Measurements from ENCODE around the gene GPX7. TPM values are rescaled to one million over a fixed set of nuclear protein-coding genes. Genes with fewer than 3 reads are reported as not detected.

GPX7 gene
- total RNA-seq, 1 donor from 2014 or later: 96.0 TPM

- Histone ChIP-seq H3K27ac (ENCODE audit: low read depth, low read length) (no peak overlapping the region), H3K4me1 (ENCODE audit: control insufficient read depth in 3 of 3, insufficient read depth in 3 of 3, low read length in 3 of 3) (peaks cover 0 to 16% (median 12%) of the 10 kb centered on the region in 3 donors), H3K9ac (ENCODE audit: low read depth in 1 of 3, low read length in 3 of 3) (no peak overlapping the region), H3K27me3 (ENCODE audit: control insufficient read depth in 3 of 3, insufficient read depth in 3 of 3, low read length in 3 of 3) (peaks cover 7 to 23% (median 15%) of the 10 kb centered on the region in 3 donors), H3K36me3 (ENCODE audit: control insufficient read depth in 3 of 3, insufficient read depth in 3 of 3, low read length in 3 of 3) (no peaks in the 10 kb centered on the region), H3K9me3 (ENCODE audit: control insufficient read depth in 3 of 3, low read length in 3 of 3) (no peaks in the 10 kb centered on the region), H3K4me3 (ENCODE audit: low read length in 3 of 3) (no peak overlapping the region)
Measured at GRCh38 chr1:52635321-52636089, 33.3 kb downstream of the GPX7 start.

- Histone ChIP-seq H3K9me3 (ENCODE audit: control insufficient read depth in 3 of 3, low read length in 3 of 3) (no peaks in the 10 kb centered on the region), H3K4me3 (ENCODE audit: low read length in 3 of 3) (no peak overlapping the region), H3K4me1 (ENCODE audit: control insufficient read depth in 3 of 3, insufficient read depth in 3 of 3, low read length in 3 of 3) (peaks cover 0 to 16% (median 10%) of the 10 kb centered on the region in 3 donors), H3K27ac (ENCODE audit: low read depth, low read length) (no peak overlapping the region), H3K9ac (ENCODE audit: low read depth in 1 of 3, low read length in 3 of 3) (no peak overlapping the region), H3K36me3 (ENCODE audit: control insufficient read depth in 3 of 3, insufficient read depth in 3 of 3, low read length in 3 of 3) (no peaks in the 10 kb centered on the region), H3K27me3 (ENCODE audit: control insufficient read depth in 3 of 3, insufficient read depth in 3 of 3, low read length in 3 of 3) (peaks cover 5 to 20% (median 15%) of the 10 kb centered on the region in 3 donors)
Measured at GRCh38 chr1:52636721-52637695, 34.8 kb downstream of the GPX7 start.

- Histone ChIP-seq H3K27ac (ENCODE audit: low read depth, low read length) (no peak overlapping the region), H3K27me3 (ENCODE audit: control insufficient read depth in 3 of 3, insufficient read depth in 3 of 3, low read length in 3 of 3) (peaks cover 0 to 11% (median 9%) of the 10 kb centered on the region in 3 donors), H3K4me1 (ENCODE audit: control insufficient read depth in 3 of 3, insufficient read depth in 3 of 3, low read length in 3 of 3) (peaks cover 0 to 16% (median 5%) of the 10 kb centered on the region in 3 donors), H3K4me3 (ENCODE audit: low read length in 3 of 3) (no peak overlapping the region), H3K9me3 (ENCODE audit: control insufficient read depth in 3 of 3, low read length in 3 of 3) (no peaks in the 10 kb centered on the region), H3K36me3 (ENCODE audit: control insufficient read depth in 3 of 3, insufficient read depth in 3 of 3, low read length in 3 of 3) (no peaks in the 10 kb centered on the region), H3K9ac (ENCODE audit: low read depth in 1 of 3, low read length in 3 of 3) (no peak overlapping the region)
Measured at GRCh38 chr1:52637946-52638345, 35.8 kb downstream of the GPX7 start.

GRCh38 chr1:52640697-52641096, 38.5 kb downstream of the GPX7 start:
- no peak overlapping the region for H3K27ac ChIP-seq (ENCODE audit: low read depth, low read length)
- H3K4me3 ChIP-seq (ENCODE audit: low read length in 3 of 3): no peak overlapping the region
- no peaks in the 10 kb centered on the region for H3K36me3 ChIP-seq (ENCODE audit: control insufficient read depth in 3 of 3, insufficient read depth in 3 of 3, low read length in 3 of 3)
- no peaks in the 10 kb centered on the region for H3K9me3 ChIP-seq (ENCODE audit: control insufficient read depth in 3 of 3, low read length in 3 of 3)
- H3K9ac ChIP-seq (ENCODE audit: low read depth in 1 of 3, low read length in 3 of 3): no peak overlapping the region
- no peaks in the 10 kb centered on the region for H3K27me3 ChIP-seq (ENCODE audit: control insufficient read depth in 3 of 3, insufficient read depth in 3 of 3, low read length in 3 of 3)
- peaks cover 0 to 12% (median 5%) of the 10 kb centered on the region in 3 donors for H3K4me1 ChIP-seq (ENCODE audit: control insufficient read depth in 3 of 3, insufficient read depth in 3 of 3, low read length in 3 of 3)

- H3K27me3 ChIP-seq (ENCODE audit: control insufficient read depth in 3 of 3, insufficient read depth in 3 of 3, low read length in 3 of 3): no peaks in the 10 kb centered on the region
- H3K36me3 ChIP-seq (ENCODE audit: control insufficient read depth in 3 of 3, insufficient read depth in 3 of 3, low read length in 3 of 3): no peaks in the 10 kb centered on the region
- no peak overlapping the region for H3K9ac ChIP-seq (ENCODE audit: low read depth in 1 of 3, low read length in 3 of 3)
- H3K4me3 ChIP-seq (ENCODE audit: low read length in 3 of 3): no peak overlapping the region
- H3K27ac ChIP-seq (ENCODE audit: low read depth, low read length): no peak overlapping the region
- no peaks in the 10 kb centered on the region for H3K9me3 ChIP-seq (ENCODE audit: control insufficient read depth in 3 of 3, low read length in 3 of 3)
- H3K4me1 ChIP-seq (ENCODE audit: control insufficient read depth in 3 of 3, insufficient read depth in 3 of 3, low read length in 3 of 3): peaks cover 0 to 12% (median 5%) of the 10 kb centered on the region in 3 donors
Measured at GRCh38 chr1:52641307-52641706, 39.1 kb downstream of the GPX7 start.

- Histone ChIP-seq H3K9ac (ENCODE audit: low read depth in 1 of 3, low read length in 3 of 3) (no peak overlapping the region), H3K27me3 (ENCODE audit: control insufficient read depth in 3 of 3, insufficient read depth in 3 of 3, low read length in 3 of 3) (no peaks in the 10 kb centered on the region), H3K9me3 (ENCODE audit: control insufficient read depth in 3 of 3, low read length in 3 of 3) (no peaks in the 10 kb centered on the region), H3K36me3 (ENCODE audit: control insufficient read depth in 3 of 3, insufficient read depth in 3 of 3, low read length in 3 of 3) (no peaks in the 10 kb centered on the region), H3K27ac (ENCODE audit: low read depth, low read length) (no peak overlapping the region), H3K4me1 (ENCODE audit: control insufficient read depth in 3 of 3, insufficient read depth in 3 of 3, low read length in 3 of 3) (no peaks in the 10 kb centered on the region), H3K4me3 (ENCODE audit: low read length in 3 of 3) (no peak overlapping the region)
Measured at GRCh38 chr1:52645261-52645660, 43.1 kb downstream of the GPX7 start.

GRCh38 chr1:52651904-52652303, 49.7 kb downstream of the GPX7 start:
- H3K36me3 ChIP-seq (ENCODE audit: control insufficient read depth in 3 of 3, insufficient read depth in 3 of 3, low read length in 3 of 3): no peaks in the 10 kb centered on the region
- H3K9me3 ChIP-seq (ENCODE audit: control insufficient read depth in 3 of 3, low read length in 3 of 3): no peaks in the 10 kb centered on the region
- H3K27me3 ChIP-seq (ENCODE audit: control insufficient read depth in 3 of 3, insufficient read depth in 3 of 3, low read length in 3 of 3): no peaks in the 10 kb centered on the region
- peaks cover 0 to 8% (median 4%) of the 10 kb centered on the region in 3 donors for H3K4me1 ChIP-seq (ENCODE audit: control insufficient read depth in 3 of 3, insufficient read depth in 3 of 3, low read length in 3 of 3)
- no peak overlapping the region for H3K9ac ChIP-seq (ENCODE audit: low read depth in 1 of 3, low read length in 3 of 3)
- no peak overlapping the region for H3K27ac ChIP-seq (ENCODE audit: low read depth, low read length)
- H3K4me3 ChIP-seq (ENCODE audit: low read length in 3 of 3): no peak overlapping the region

- Histone ChIP-seq H3K4me3 (ENCODE audit: low read length in 3 of 3) (no peak overlapping the region), H3K9ac (ENCODE audit: low read depth in 1 of 3, low read length in 3 of 3) (no peak overlapping the region), H3K27ac (ENCODE audit: low read depth, low read length) (no peak overlapping the region), H3K36me3 (ENCODE audit: control insufficient read depth in 3 of 3, insufficient read depth in 3 of 3, low read length in 3 of 3) (no peaks in the 10 kb centered on the region), H3K9me3 (ENCODE audit: control insufficient read depth in 3 of 3, low read length in 3 of 3) (no peaks in the 10 kb centered on the region), H3K4me1 (ENCODE audit: control insufficient read depth in 3 of 3, insufficient read depth in 3 of 3, low read length in 3 of 3) (peaks cover 0 to 9% (median 4%) of the 10 kb centered on the region in 3 donors), H3K27me3 (ENCODE audit: control insufficient read depth in 3 of 3, insufficient read depth in 3 of 3, low read length in 3 of 3) (no peaks in the 10 kb centered on the region)
Measured at GRCh38 chr1:52653207-52653849, 51.2 kb downstream of the GPX7 start.

GRCh38 chr1:52654063-52654462, 51.9 kb downstream of the GPX7 start:
- Histone ChIP-seq H3K4me1 (ENCODE audit: control insufficient read depth in 3 of 3, insufficient read depth in 3 of 3, low read length in 3 of 3) (peaks cover 4 to 14% (median 7%) of the 10 kb centered on the region in 3 donors), H3K36me3 (ENCODE audit: control insufficient read depth in 3 of 3, insufficient read depth in 3 of 3, low read length in 3 of 3) (no peaks in the 10 kb centered on the region), H3K27ac (ENCODE audit: low read depth, low read length) (no peak overlapping the region), H3K4me3 (ENCODE audit: low read length in 3 of 3) (no peak overlapping the region), H3K9ac (ENCODE audit: low read depth in 1 of 3, low read length in 3 of 3) (no peak overlapping the region), H3K9me3 (ENCODE audit: control insufficient read depth in 3 of 3, low read length in 3 of 3) (no peaks in the 10 kb centered on the region), H3K27me3 (ENCODE audit: control insufficient read depth in 3 of 3, insufficient read depth in 3 of 3, low read length in 3 of 3) (no peaks in the 10 kb centered on the region)
